ENCODE measurements around the gene OSGEP. TPM values are rescaled to one million over a fixed set of nuclear protein-coding genes. Genes with fewer than 3 reads are reported as not detected.

Gene OSGEP
- total RNA-seq, 2 experiments from 2014 or later = 49.2 to 52.9 TPM

DNA sequence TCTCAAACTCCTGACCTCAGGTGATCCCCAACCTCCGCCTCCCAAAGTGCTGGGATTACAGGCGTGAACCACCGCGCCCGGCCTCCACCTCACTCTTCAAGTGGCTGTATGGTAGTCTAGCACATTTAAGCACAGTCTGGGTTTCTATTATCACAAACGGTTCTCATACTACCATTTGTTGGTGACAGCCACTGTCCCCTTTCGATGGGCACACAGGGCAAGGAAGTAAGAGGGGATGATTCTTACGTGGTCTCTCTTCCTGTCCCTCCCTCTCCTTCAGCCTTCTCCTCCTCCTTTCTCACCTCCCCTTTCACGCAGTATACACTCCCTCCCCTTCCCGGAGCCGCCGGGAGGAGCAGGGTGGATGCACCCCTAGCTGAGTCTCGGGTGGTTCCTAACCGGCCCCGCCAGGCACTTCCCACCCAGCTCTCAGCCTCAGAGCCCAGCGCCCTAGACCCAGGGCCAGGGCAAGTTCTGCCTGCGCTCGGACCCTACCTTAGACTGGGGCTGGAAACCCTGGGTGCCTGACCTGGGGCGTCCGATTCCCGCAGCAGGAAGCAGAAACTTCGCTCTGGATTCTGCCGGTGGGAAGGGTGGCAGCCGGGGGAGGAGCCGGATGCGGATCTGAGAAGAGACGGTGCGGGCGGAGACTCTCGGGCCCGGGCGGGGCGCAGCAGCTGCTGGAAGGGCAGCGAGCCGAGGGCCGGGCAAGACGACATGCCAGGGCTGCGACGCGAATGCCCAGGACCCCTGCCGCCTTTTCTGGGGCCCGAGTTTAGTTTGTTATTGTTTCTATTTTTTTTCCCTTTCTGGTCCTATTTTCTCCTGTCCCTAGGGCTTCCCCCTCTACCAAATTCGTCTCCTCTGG, 41.5 kb downstream of the OSGEP start, which contains the start of gene TEP1:
Gene TEP1, minus strand, starts transcription at position 626 of the 868 bp plus-strand sequence. CDS start 5,062 bp downstream, outside the sequence.
- intact Hi-C loops (cut with DNase I, micrococcal nuclease) = loop anchor here (2.0 to 5.0 kb wide), 7 partner anchors 42 to 274 kb away; partner anchors contain the start of genes APEX1 (in 2 of the 2), ANG (in 1 of the 2), OSGEP (in 1 of the 2) and PARP2 (in 1 of the 2)
- no peak for TF ChIP-seq CTCF (IDR thresholded peaks at IDR 0.05)
- POLR2A ChIA-PET = interaction anchor here (0.8 to 3.9 kb wide), 9 partner anchors 11 to 271 kb away, joined by 3 to 28 read pairs (median 6); partner anchors contain the start of genes APEX1, OSGEP, PARP2 and PIP4P1
- H3K27me3 ChIP-seq (ENCODE audit: control insufficient read depth in 1 of 2, insufficient read depth in 2 of 2, low read length in 2 of 2) = no peaks in the 10 kb centered on the region
- H3K4me1 ChIP-seq (ENCODE audit: insufficient read depth, low read length) = peaks cover 19% of the 10 kb centered on the region
- ATAC-seq (ENCODE audit: poor library complexity) (peak; percentile 72), DNase-seq (peak; percentile 47 to 81 (median 66))
- H3K4me1 Mint-ChIP-seq (ENCODE audit: low read depth) = peaks cover 49% of the 10 kb centered on the region
- no peaks in the 10 kb centered on the region for H3K27me3 Mint-ChIP-seq
- peak within 1 kb of the TSS; percentile 96 for H3K4me3 ChIP-seq (ENCODE audit: low read length)
- peak within 1 kb of the TSS; percentile 80 to 90 for H3K27ac ChIP-seq (ENCODE audit: low read depth in 1 of 2, low read length in 2 of 2)
- CTCF ChIA-PET = interaction anchor here (1.0 to 2.2 kb wide), 5 partner anchors 10 to 197 kb away, joined by 3 to 8 read pairs (median 3); partner anchors contain the start of genes APEX1 and OSGEP
- H3K9me3 Mint-ChIP-seq = no peaks in the 10 kb centered on the region
- H3K27ac Mint-ChIP-seq = peak within 1 kb of the TSS; percentile 80
- peaks cover 4% of the 10 kb centered on the region for H3K36me3 ChIP-seq (ENCODE audit: insufficient read depth, low read length)
- H3K4me3 Mint-ChIP-seq = peak within 1 kb of the TSS; percentile 98
- no peaks in the 10 kb centered on the region for H3K9me3 ChIP-seq (ENCODE audit: control insufficient read depth in 1 of 2, insufficient read depth in 1 of 2, low read length in 2 of 2)
- H3K36me3 Mint-ChIP-seq (ENCODE audit: low read depth) = peaks cover 16% of the 10 kb centered on the region

GRCh38 chr14:20412411-20412810, 42.2 kb downstream of the OSGEP start:
- POLR2A ChIA-PET = interaction anchor here (0.8 to 3.9 kb wide), 5 partner anchors 49 to 271 kb away, joined by 3 to 28 read pairs (median 6); partner anchors contain the start of genes PARP2 and PIP4P1
- H3K4me3 ChIP-seq (ENCODE audit: low read length) = peak overlapping the region; percentile 96
- Mint-ChIP-seq H3K4me3 (peak overlapping the region; percentile 98), H3K4me1 (ENCODE audit: low read depth) (peaks cover 49% of the 10 kb centered on the region), H3K27ac (peak overlapping the region; percentile 80), H3K36me3 (ENCODE audit: low read depth) (peaks cover 23% of the 10 kb centered on the region), H3K27me3 (no peaks in the 10 kb centered on the region), H3K9me3 (no peaks in the 10 kb centered on the region)
- TF ChIP-seq CTCF (IDR thresholded peaks at IDR 0.05) = no peak
- no peaks in the 10 kb centered on the region for H3K9me3 ChIP-seq (ENCODE audit: control insufficient read depth in 1 of 2, insufficient read depth in 1 of 2, low read length in 2 of 2)
- intact Hi-C loops (cut with DNase I, micrococcal nuclease) = loop anchor here (2.0 to 5.0 kb wide), 7 partner anchors 42 to 275 kb away; partner anchors contain the start of genes APEX1 (in 2 of the 2), ANG (in 1 of the 2), OSGEP (in 1 of the 2) and PARP2 (in 1 of the 2)
- ATAC-seq (ENCODE audit: poor library complexity) (peak; percentile 60), DNase-seq (peak in 3 of 14 experiments; percentile 54 to 62 (median 56))
- CTCF ChIA-PET = interaction anchor here (1.0 to 2.2 kb wide), 3 partner anchors 11 to 198 kb away, joined by 3 to 8 read pairs (median 3); no protein-coding TSS in a partner anchor
- peak overlapping the region; percentile 80 to 90 for H3K27ac ChIP-seq (ENCODE audit: low read depth in 1 of 2, low read length in 2 of 2)
- no peaks in the 10 kb centered on the region for H3K27me3 ChIP-seq (ENCODE audit: control insufficient read depth in 1 of 2, insufficient read depth in 2 of 2, low read length in 2 of 2)
- H3K36me3 ChIP-seq (ENCODE audit: insufficient read depth, low read length) = peaks cover 11% of the 10 kb centered on the region
- H3K4me1 ChIP-seq (ENCODE audit: insufficient read depth, low read length) = peaks cover 19% of the 10 kb centered on the region

DNA sequence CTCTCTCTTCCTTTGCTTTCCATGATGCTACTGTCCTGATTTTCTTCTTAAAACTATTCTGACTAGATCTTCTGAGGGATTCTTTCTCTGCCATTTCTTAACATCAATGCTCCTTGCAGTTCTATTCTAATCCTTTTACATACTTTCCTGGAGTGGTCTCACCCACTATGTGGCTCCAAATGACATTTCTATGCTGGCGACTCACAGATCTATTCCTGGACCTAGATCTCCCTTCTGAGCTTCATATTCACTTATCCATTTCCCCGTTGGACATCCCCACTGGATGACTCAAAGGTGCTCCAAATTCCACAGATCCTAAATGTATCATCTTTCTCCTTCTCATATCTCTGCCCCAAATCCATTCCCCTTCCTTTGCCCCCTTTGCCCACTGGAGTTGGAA, 45.4 kb downstream of the OSGEP start:
- H3K27ac Mint-ChIP-seq = peak overlapping the region; percentile 0
- ChIA-PET CTCF (no interaction called here), POLR2A (no interaction called here)
- Histone ChIP-seq H3K27ac (ENCODE audit: low read depth in 1 of 2, low read length in 2 of 2) (no peak overlapping the region), H3K4me1 (ENCODE audit: insufficient read depth, low read length) (peaks cover 10% of the 10 kb centered on the region), H3K36me3 (ENCODE audit: insufficient read depth, low read length) (peaks cover 41% of the 10 kb centered on the region), H3K9me3 (ENCODE audit: control insufficient read depth in 1 of 2, insufficient read depth in 1 of 2, low read length in 2 of 2) (no peaks in the 10 kb centered on the region), H3K27me3 (ENCODE audit: control insufficient read depth in 1 of 2, insufficient read depth in 2 of 2, low read length in 2 of 2) (no peaks in the 10 kb centered on the region), H3K4me3 (ENCODE audit: low read length) (no peak overlapping the region)
- ATAC-seq (ENCODE audit: poor library complexity) (no peak), DNase-seq (no peak)
- peaks cover 53% of the 10 kb centered on the region for H3K36me3 Mint-ChIP-seq (ENCODE audit: low read depth)
- no peaks in the 10 kb centered on the region for H3K27me3 Mint-ChIP-seq
- H3K4me1 Mint-ChIP-seq (ENCODE audit: low read depth) = peaks cover 52% of the 10 kb centered on the region
- H3K9me3 Mint-ChIP-seq = no peaks in the 10 kb centered on the region
- no peak for TF ChIP-seq CTCF (IDR thresholded peaks at IDR 0.05)
- H3K4me3 Mint-ChIP-seq = peak overlapping the region; percentile 0
- intact Hi-C loops (cut with DNase I, micrococcal nuclease) = no loop called here

All from CD4-positive, alpha-beta T cell (primary cell).